Omental fat pad (tissue), 4 donors: Measurements from ENCODE around the gene LRRC75B. TPM values are rescaled to one million over a fixed set of nuclear protein-coding genes. Genes with fewer than 3 reads are reported as not detected.
A peak's percentile ranks its signal among the peaks of the same experiment; 100 is the strongest.
"Not testable (repeated sequence)": the region's sequence is repeated elsewhere in the genome, so short reads cannot be mapped to it uniquely, and the experiment has no call there.

Source experiments
- ATAC-seq: fragments of 150-250 bp; one replicate; pipeline ENCODE4 v1.9.1; 2016; ENCODE audit warnings: mild to moderate bottlenecking, moderate library complexity; ENCODE audit not compliant: low FRiP score
- DNase-seq: peaks from one replicate; pipeline ENCODE4 v3.0.0-alpha.2; 2019; ENCODE audit warnings: low spot score
- total RNA-seq, 4 donors: library from RNA; depleted of rRNA; stranded (reverse); fragments of >200 nt; gene quantifications; one replicate each; pipeline ENCODE4 v1.1.0, GENCODE V29; 2016
- TF ChIP-seq, protein P1 (sequence below), 3 donors: fragments of 450-650 bp; IDR thresholded peaks; one replicate each; pipeline ENCODE4 v1.5.1; 2016 to 2017; ENCODE audit warnings: antibody characterized with exemption in 3 of 3, mild to moderate bottlenecking in 3 of 3, moderate library complexity in 2 of 3

LRRC75B gene
- total RNA-seq, 4 donors from 2014 or later: 4.1 to 7.0 (median 5.7) TPM

GRCh38 chr22:24564376-24565058, 28.4 kb downstream of the LRRC75B start:
- DNase-seq (no peak), ATAC-seq (peak; percentile 55)
- TF ChIP-seq, protein P1, sequence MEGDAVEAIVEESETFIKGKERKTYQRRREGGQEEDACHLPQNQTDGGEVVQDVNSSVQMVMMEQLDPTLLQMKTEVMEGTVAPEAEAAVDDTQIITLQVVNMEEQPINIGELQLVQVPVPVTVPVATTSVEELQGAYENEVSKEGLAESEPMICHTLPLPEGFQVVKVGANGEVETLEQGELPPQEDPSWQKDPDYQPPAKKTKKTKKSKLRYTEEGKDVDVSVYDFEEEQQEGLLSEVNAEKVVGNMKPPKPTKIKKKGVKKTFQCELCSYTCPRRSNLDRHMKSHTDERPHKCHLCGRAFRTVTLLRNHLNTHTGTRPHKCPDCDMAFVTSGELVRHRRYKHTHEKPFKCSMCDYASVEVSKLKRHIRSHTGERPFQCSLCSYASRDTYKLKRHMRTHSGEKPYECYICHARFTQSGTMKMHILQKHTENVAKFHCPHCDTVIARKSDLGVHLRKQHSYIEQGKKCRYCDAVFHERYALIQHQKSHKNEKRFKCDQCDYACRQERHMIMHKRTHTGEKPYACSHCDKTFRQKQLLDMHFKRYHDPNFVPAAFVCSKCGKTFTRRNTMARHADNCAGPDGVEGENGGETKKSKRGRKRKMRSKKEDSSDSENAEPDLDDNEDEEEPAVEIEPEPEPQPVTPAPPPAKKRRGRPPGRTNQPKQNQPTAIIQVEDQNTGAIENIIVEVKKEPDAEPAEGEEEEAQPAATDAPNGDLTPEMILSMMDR (IDR thresholded peaks at IDR 0.05): no peak

DNA sequence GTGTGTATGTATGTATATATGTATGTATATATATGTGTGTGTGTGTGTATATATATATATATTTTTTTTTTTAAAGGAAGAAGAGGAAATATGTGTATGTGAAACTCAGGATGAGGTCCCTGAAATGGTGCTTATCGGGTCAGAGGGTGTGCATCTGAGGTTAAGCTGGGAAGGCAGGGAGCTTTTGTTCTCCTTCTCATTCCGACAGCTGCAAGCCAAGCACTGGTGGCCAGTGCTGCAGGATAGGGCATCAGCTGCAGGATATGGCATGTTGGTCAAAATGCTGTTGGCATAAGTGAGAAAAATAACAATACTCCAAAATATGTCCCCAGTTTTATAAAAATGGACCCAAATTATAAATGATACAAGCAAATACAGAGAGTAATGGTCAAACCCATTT, 29.6 kb downstream of the LRRC75B start:
- no peak for ATAC-seq
- no peak for DNase-seq
- TF ChIP-seq, protein P1 (IDR thresholded peaks at IDR 0.05): no peak

- TF ChIP-seq, protein P1 (IDR thresholded peaks at IDR 0.05): no peak
- ATAC-seq (no peak), DNase-seq (no peak)
These were observed 33.4 kb downstream of the LRRC75B start for GRCh38 chr22:24559471-24559870.

DNA sequence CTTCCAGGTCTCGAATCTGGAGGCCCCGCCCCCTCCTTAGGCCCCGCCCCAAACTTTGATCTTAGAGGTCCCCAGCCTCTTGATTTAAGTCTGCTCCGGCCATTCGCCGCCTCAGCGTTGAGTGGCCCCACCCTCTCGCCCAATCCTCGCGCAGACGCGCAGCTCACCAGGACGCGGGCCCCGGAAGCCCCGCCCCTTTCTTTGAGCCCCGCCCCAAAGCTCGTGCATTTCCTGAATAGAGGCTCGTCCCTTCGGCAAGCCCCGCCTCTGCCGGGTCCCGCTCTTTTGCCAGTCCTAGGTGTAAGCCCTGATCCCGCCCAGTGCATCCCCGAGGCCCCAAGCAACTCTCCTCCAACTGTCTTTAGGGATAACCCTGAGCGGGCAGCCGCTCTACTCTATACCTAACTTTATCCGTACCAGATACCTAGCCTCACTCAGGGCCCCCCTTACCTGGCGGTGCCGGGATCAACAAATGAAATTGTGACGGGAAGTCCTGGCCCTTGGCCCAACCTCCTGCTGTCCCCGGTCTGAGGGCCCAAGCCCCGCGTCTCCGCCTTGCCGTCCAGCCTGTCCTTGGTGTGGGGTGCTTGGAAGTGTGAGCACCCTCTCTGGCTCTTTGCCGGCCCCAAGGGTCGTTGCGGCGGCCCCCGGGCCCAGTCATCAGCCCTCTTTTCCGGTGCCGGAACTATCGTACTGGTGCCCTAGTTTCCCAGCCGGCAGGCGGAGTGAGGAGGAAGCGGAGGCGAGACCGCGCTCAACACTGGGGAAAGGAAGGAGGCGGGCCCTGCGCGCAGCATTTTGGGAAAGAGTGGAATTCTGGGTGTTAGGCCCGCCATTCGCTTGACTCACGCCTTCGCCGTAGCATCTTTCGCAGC, 37.5 kb downstream of the LRRC75B start, which contains the start of gene SNRPD3:
SNRPD3 (plus strand) TSS at position 835 of the 875 bp plus-strand sequence. CDS start 1,676 bp downstream, outside the sequence.
- ATAC-seq (peak; percentile 95), DNase-seq (peak; percentile 94)

DNA sequence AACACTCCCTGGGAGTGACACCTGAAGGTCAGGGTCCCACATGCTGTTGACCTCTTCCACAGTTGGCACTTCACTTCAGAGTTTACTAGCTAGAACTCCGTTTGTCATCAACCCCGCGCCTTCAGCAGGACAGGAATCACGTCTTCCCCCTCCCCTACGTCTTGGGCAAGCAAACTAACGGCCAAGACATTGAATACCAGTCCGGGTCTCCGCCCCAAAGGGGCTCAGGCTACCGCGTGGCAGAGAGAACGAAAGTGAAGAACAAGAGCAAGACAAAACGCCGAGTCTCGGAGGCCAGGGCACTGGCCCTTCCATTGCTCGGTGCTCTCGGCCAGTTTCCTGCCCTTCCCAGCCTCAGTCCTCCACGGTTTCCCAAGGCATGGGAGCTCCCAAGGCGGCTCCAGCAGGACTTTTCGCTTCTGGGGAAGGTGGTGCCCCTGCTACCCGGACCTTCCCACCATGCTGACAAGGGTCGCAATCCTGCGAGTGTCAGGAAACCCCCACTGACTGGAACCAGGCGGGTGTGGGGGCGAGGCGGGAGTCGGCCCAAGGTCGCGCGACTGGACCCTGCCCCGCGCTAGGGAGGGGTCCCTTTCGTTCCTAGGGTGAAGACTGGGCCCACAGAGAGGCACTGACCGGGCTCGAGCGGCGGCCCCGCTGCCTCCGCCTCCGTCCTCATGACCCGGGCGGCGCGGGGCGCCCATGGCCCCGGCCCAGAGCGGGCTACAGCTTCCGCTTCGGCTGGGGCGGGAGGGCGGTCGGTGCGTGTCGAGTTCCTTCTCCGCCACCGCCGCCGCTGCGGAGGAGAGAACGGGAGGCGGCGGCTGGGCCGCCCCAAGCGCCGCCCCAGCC, 38.3 kb downstream of the LRRC75B start, which contains the start of gene GUCD1:
GUCD1 (minus strand) TSS at position 826 of the 852 bp plus-strand sequence; CDS start at position 679, 147 bp downstream.
- TF ChIP-seq, protein P1 (IDR thresholded peaks at IDR 0.05): no peak
- ATAC-seq: peak; percentile 21
- DNase-seq: no peak

More for the DNA sequence above, 37.5 kb downstream of the LRRC75B start, which contains the start of gene SNRPD3:
- TF ChIP-seq, protein P1 (IDR thresholded peaks at IDR 0.05): no peak

DNA sequence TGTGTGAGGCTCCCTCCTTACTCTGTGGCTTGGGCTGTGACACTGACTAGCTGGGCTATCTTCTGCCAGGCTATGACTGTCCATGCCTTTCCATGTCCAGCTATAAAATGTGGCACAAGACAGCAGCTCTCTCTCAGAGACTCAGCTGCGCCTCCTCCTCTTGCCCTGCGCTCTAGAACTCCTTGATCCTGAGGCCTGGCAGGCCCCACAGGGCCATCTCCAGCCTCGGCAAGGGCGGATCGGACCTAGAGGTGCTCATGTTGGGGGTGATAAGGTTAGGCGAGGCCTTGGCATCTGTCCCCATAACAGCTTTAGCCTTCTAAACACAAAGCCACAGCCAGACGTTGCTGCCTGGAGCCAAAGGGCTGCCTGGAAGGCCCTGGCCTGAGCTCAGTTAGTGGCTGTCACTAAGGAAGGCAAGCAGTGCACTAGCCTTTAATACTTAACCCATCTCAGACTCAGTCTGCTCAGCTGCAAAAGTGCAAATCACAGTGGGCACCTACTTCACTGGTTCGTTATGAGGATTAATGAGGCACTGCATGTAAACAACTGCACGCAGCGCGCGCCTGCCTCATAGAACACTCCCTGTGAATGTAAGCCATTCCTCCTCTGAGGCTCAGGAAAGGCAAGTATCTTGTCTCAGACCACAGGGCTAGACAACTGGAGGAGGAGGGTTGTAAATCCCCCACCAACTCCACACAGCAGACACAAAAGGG, 39.1 kb downstream of the LRRC75B start:
- TF ChIP-seq, protein P1 (IDR thresholded peaks at IDR 0.05): no peak
- no peak for ATAC-seq
- no peak for DNase-seq

DNA sequence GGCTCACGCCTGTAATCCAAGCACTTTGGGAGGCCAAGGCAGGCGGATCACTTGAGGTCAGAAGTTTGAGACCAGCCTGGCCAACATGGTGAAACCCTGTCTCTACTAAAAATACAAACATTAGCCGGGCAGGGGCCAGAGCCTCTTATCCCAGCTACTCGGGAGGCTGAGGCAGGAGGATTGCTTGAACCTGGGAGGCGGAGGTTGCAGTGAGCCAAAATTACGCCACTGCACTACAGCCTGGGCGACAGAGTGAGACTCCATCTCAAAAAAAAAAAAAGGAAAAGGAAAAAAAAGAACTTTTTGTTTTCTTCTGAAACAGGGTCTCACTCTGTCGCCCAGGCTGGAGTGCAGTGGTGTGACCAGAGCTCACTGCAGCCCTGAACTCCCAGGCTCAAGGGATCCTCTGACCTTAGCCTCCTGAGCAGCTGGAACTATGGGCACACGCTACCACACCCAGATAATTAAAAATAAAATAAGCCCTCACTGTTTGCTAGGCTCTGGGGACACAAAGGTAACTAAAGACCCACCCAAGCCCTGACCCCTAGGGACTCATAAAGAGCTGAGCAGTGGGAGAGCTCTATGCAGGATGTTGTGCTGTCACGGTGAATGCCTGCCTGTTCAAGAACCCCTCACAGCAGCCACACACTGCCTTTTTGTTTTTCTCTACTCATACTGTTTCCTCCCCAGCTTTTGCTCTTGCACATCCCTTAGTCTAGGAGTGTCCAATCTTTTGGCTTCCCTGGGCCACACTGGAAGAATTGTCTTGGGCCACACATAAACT, 40.2 kb downstream of the LRRC75B start:
- not testable (repeated sequence) for ATAC-seq

More for the DNA sequence above, 40.2 kb downstream of the LRRC75B start:
- not testable (repeated sequence) for DNase-seq
